Urinary bladder (tissue), 4 donors: ENCODE results near the gene GMDS. TPM values are rescaled to one million over a fixed set of nuclear protein-coding genes. Genes with fewer than 3 reads are reported as not detected.
A peak's percentile ranks its signal among the peaks of the same experiment; 100 is the strongest.

Experiments used
- DNase-seq: peaks from one replicate; pipeline ENCODE4 v3.0.0-alpha.2; 2015; ENCODE audit errors: extremely low spot score
- H3K27ac ChIP-seq: one replicate; pipeline ENCODE4 v1.5.1; 2013; ENCODE audit warnings: low read depth, mild to moderate bottlenecking, moderate library complexity
- H3K36me3 ChIP-seq: one replicate; pipeline ENCODE4 v1.6.1; 2013; ENCODE audit warnings: mild to moderate bottlenecking, moderate library complexity; ENCODE audit not compliant: insufficient read depth
- H3K4me1 ChIP-seq: one replicate; pipeline ENCODE4 v1.6.1; 2013; ENCODE audit warnings: mild to moderate bottlenecking, moderate library complexity; ENCODE audit not compliant: insufficient read depth
- H3K4me3 ChIP-seq: one replicate; pipeline ENCODE4 v1.5.1; 2013; ENCODE audit warnings: low read depth, low read length
- WGBS: extraction: QIAGEN DNeasy Blood & Tissue Kit; methylation state at CpG from one replicate; pipeline ENCODE4 v1.1.7; 2013; 5-methylcytosine and 5-hydroxymethylcytosine counted together
- polyA plus RNA-seq: library from polyadenylated mRNA; stranded (reverse); fragments of 200-250 nt; gene quantifications from one replicate; pipeline ENCODE4 v1.2.3, GENCODE V29; 2013
- total RNA-seq: library from RNA; depleted of rRNA; stranded (reverse); fragments of >200 nt; gene quantifications from one replicate; pipeline ENCODE4 v1.2.3, GENCODE V29; 2014
- donor health status: healthy with polysubstance abuse.
- donor health status: healthy.

Gene GMDS
- total and polyA plus RNA-seq, 2 donors, result 7.5 to 10.7 TPM

DNA sequence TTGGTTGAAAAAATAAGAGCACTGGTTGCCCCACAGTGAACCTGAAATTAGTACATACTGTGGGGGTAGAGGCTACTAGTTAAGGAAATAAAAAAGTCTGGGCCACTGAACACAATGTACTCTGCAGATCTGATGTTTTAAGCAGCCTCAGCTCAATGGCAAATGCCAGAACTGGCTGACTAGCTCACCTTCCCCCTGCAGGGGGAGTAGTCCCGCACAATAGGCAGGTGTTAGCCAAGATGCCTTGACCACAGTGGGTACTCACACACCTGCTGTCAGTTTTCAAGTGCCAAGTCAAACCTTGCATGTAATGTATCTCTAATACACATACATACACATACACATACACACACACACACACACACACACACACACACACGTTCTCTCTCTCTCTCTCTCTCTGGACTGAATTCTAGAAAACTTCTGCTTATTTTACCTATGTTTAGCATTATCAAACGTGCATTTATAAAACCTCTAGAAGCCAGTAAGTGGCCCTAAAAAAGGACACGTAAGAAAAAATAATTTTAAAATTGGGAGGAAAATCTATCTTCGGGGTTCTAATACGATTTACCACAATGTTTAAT, 36.1 kb downstream of the GMDS start:
- no peak for DNase-seq
- Histone ChIP-seq H3K36me3 (no peaks in the 10 kb centered on the region), H3K27ac (no peak overlapping the region), H3K4me3 (no peak overlapping the region), H3K4me1 (no peaks in the 10 kb centered on the region)
- WGBS, result 57% methylated on average over 6 of the region's 6 CpGs

DNA sequence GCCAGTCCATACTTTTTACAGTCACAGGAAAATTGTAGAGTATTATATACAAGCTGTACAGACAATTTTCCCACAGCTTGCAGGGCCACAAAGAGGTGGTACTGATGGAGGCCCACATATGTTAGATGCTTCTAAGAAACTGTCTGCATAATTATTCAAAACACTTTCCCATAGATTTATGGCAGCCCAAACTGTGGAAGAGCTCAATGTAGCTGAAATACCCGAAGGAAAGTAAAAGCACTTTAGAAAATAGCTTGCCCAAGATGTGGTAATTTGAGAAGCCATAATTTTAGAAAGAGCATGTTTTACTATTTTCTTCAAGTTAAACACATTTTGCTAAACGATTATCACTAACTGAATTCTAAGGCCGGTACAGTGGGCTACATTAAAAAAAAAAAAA, 36.9 kb downstream of the GMDS start:
- WGBS, result 72% methylated on average over 3 of the region's 3 CpGs
- H3K27ac ChIP-seq, result no peak overlapping the region
- no peaks in the 10 kb centered on the region for H3K4me1 ChIP-seq
- no peak overlapping the region for H3K4me3 ChIP-seq
- no peak for DNase-seq
- H3K36me3 ChIP-seq, result no peaks in the 10 kb centered on the region

DNA sequence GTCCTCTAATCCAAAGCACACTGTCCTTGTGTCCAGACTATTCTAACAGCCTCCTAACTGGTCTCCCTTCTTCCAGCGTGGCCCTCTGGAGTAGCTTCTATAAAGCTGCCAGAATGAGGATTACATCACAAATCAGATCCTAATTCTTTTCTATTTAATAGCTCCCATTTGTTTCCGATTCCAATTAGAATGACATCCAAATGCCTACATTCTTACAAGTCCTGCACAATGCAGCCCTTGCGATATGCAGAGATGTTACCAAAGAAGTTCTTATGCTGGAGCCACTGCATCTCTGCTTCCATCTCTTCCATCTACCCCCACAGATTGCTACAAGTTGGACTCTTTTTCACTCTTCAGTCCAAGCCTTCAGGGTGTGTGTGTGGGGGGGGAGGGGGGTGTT, 40.0 kb downstream of the GMDS start:
- WGBS, result 68% methylated on average over 3 of the region's 3 CpGs
- no peaks in the 10 kb centered on the region for H3K4me1 ChIP-seq
- no peaks in the 10 kb centered on the region for H3K36me3 ChIP-seq
- no peak overlapping the region for H3K4me3 ChIP-seq
- no peak for DNase-seq
- H3K27ac ChIP-seq, result no peak overlapping the region

DNA sequence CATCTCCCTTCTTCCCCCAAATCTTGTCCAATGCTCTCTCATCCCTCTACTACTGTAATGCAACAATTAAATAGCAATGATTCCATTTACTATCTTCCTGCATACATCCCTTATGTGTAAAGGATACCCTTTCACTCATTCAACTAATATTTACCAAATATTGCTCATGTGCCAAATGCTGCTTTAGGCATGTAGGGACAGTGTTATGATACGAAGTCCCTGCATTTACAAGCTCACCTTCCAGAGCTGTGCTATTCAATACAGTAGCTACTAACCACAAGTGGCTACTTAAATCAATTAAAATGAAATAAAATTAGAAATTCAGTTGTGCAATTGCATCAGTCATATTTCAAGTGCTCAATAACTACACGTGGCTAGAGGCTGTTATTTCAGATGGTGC, 41.1 kb downstream of the GMDS start:
- 73% methylated on average over 2 of the region's 2 CpGs for WGBS
- DNase-seq, result no peak

DNA sequence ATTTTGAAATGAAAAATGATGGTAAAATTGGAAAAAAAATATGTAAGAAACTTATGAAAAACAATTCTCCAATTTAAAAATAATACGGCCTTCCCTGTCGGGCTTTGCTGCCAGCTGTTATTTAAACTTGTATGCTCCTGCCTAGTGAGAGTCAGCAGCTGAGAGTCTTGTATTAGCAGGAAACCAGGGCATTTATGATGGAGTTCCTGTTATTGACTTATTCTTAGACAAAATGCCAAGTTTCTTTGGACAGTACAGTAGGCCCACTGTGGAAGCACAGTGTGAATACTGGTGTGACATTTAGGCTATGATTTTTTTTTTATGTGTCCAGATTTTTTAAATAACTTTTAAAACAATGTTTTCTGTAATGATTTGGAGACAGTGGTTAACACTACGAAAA, 42.1 kb downstream of the GMDS start:
- WGBS, result 78% methylated on average over 3 of the region's 3 CpGs
- no peak for DNase-seq
- no peak overlapping the region for H3K4me3 ChIP-seq
- no peak overlapping the region for H3K27ac ChIP-seq
- no peaks in the 10 kb centered on the region for H3K36me3 ChIP-seq
- no peaks in the 10 kb centered on the region for H3K4me1 ChIP-seq

More for the DNA sequence above, 41.1 kb downstream of the GMDS start:
- Histone ChIP-seq H3K4me1 (no peaks in the 10 kb centered on the region), H3K36me3 (no peaks in the 10 kb centered on the region), H3K4me3 (no peak overlapping the region), H3K27ac (no peak overlapping the region)

DNA sequence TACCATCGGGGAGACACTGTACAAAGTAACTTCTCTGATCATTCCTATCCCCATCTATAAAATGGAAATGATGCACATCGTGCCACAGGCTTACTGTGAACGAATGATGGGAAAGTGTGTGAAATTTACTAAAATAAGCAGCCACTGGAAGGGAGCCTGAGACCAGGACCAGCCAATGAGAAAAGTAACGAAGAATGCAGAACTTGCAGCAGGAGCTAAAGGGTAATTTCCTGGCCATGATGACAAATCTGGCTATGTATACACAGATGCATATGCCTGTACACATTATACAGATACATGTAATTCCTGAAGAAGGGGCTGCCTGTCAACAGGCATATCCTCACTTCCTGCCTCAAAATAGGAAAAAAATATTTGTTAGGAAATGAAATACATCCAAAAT, 47.4 kb downstream of the GMDS start:
- no peak for DNase-seq
- no peak overlapping the region for H3K4me3 ChIP-seq
- no peak overlapping the region for H3K27ac ChIP-seq
- H3K36me3 ChIP-seq, result no peaks in the 10 kb centered on the region
- 81% methylated on average over 4 of the region's 4 CpGs for WGBS
- H3K4me1 ChIP-seq, result no peaks in the 10 kb centered on the region

DNA sequence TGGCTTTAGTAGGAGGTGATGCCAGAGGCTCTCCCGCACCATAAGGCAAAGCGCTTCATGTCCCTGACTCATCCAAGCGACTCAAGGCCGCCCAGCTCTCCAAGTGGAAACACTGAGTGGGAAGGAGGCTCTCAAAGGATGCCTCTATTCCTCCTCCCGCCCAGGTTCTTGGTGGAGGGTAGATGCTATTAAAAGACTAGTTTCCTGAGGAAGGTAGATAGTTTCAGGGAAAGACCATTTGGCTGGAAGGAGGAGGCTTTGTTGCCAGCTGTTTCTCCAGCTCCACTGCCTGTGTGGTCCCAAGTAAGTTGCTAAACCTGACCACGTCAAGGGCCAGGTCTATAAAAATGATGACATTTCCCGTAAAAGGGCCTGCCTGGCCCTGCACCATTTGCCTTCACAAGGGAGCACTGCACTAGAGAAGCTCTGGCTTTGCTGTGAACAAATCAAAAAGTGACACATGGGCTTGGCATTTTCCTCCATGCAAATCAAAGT, 48.2 kb downstream of the GMDS start:
- peak; percentile 13 for DNase-seq
- Histone ChIP-seq H3K4me3 (no peak overlapping the region), H3K27ac (no peak overlapping the region), H3K4me1 (no peaks in the 10 kb centered on the region), H3K36me3 (no peaks in the 10 kb centered on the region)
- 69% methylated on average over 7 of the region's 7 CpGs for WGBS

DNA sequence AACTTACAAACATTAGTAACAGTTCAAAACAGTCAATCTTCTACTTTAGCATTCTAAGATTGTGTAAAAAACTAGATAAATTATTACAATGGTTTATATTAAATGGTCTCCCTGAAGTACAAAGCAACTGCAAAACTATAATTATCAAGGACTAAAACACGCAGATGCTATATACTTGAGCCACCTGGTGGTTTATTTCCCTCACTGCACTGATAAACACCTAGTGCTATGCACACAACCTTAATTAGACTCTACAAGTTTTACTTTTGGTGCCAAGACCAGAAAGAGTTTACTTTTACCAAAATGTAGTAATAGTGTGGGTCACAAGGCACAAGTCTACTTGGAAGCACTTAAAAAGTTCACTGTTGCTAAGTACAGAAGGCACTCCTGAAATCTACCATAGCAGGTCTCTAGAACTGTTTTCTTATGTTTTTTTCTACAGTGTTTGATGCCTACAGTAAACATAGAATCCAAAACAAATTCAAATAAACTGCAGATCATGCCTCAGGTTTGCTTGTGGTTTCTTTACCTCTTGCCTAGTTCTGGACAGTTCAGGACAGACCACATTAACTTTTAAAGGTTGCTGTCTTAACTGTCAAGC, 49.2 kb downstream of the GMDS start:
- peak; percentile 15 for DNase-seq
- WGBS, result 19% methylated on average over 1 of the region's 1 CpG
- no peak overlapping the region for H3K4me3 ChIP-seq

DNA sequence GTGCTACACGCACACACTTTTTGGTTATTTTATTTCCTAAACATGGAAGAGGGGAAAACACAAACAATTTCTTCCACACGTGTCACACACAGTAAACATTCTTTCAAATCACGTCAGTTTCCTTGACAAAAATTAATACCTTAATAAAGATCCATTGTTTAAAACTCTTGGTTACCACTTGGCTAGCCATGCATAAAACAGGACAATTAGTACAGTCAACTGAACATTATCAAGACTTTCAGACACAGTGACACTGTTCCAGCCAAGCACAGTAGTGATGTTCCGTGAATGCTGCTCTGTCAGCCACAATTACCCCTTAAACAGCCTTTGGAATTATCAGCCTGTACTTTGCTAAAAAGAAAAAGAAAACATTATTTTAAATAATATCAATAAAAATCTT, 50.8 kb downstream of the GMDS start:
- no peaks in the 10 kb centered on the region for H3K36me3 ChIP-seq
- H3K27ac ChIP-seq, result no peak overlapping the region
- H3K4me1 ChIP-seq, result no peaks in the 10 kb centered on the region
- H3K4me3 ChIP-seq, result no peak overlapping the region
- no peak for DNase-seq
- 91% methylated on average over 4 of the region's 4 CpGs for WGBS

More for the DNA sequence above, 49.2 kb downstream of the GMDS start:
- Histone ChIP-seq H3K36me3 (no peaks in the 10 kb centered on the region), H3K4me1 (no peaks in the 10 kb centered on the region), H3K27ac (no peak overlapping the region)

DNA sequence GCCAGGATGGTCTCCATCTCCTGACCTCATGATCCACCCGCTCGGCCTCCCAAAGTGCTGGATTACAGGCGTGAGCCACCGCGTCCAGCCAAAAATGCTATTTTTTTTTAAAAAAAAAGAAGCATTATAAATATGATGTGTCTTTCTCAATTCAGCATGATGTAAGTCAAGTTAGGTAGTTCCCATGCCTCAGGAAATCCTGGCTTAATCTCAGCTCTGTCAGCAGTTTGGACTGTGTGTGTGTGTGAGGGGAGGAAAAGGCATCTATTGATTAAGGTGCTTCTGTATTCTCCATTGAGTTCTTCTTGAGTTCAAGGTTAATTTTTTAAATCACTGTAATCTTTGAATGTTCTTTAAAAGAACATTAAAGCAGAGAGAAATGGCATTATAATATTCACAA, 51.5 kb downstream of the GMDS start:
- Histone ChIP-seq H3K4me3 (no peak overlapping the region), H3K4me1 (no peaks in the 10 kb centered on the region), H3K27ac (no peak overlapping the region), H3K36me3 (no peaks in the 10 kb centered on the region)
- DNase-seq, result no peak
- 89% methylated on average over 5 of the region's 5 CpGs for WGBS

DNA sequence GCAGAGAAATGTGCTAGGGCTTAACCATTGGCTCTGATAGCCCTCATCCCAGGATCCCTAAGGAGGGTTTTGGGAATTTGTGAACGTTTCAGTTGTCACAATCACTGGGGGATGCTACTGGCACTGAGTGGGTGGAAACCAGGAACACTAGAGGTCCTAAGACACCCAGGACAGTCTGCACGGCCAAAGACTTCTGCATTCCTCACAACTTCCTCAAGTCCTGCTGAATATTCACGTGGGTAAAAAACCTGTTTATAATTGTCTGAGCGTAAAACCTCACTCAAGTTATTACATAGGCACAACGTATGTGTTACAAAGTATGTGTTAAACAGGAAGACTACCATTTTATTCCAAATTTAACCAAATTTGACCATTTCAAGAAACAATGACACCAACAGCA, 52.4 kb downstream of the GMDS start:
- H3K4me3 ChIP-seq, result no peak overlapping the region
- DNase-seq, result no peak
- no peaks in the 10 kb centered on the region for H3K4me1 ChIP-seq
- H3K27ac ChIP-seq, result no peak overlapping the region
- no peaks in the 10 kb centered on the region for H3K36me3 ChIP-seq
- WGBS, result 86% methylated on average over 5 of the region's 5 CpGs

DNA sequence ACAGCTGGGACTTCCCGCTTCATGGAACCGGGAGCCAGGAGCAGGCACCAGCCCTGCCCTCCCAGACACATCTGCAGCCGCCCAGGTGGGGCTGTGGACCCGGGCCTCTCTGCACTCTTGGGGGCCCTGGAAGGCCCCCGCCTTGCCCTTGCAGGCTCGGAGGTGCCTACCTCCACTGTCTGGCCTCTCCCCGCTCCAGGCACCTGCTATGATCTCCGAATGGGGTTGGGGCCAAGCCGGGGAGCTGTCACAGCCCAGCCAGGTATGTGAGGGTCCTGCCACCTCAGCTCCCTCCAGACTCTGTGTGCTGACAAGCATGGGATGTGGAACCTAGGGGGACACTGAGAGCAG, 54.0 kb downstream of the GMDS start:
- WGBS, result 98% methylated on average over 9 of the region's 9 CpGs
- H3K36me3 ChIP-seq, result no peaks in the 10 kb centered on the region
- no peak for DNase-seq
- no peak overlapping the region for H3K27ac ChIP-seq
- no peaks in the 10 kb centered on the region for H3K4me1 ChIP-seq
- H3K4me3 ChIP-seq, result no peak overlapping the region

DNA sequence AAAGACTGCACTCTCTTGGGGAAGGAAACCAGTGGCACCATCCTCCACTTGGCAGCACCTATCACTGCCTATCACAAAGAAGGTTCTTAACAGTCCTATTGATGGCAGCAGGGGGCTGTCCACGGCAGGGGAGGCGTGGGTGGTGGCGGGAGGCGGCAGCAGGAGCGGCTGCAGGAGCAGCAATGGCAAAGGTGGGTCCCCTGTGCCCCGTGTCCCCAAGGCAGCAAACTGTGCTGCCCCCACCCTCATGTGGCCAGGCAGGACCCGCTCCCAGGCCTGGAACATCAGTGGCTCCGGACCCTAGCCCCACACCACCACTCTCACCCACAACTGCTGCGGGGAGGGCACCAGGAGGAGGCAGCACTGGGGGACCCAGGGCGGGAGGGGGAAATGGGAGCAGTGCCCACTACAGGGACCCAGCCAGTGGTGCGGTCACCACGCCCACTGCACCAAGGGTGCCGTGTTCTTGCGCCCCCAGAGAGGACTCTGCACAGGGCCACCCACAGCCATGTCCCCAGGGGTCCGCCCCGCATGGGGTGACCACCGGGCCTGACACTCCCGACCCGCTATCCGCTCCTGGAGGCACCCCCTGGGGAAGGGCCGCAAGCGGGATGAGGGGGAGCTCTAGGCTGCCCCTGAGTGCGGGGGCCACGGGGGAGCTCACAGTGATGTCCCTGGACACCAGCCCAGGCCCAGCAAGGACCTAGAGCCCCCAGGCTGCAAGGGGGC, 54.6 kb downstream of the GMDS start:
- no peak overlapping the region for H3K4me3 ChIP-seq
- whole genome bisulfite sequencing, result 95% methylated on average over 24 of the region's 24 CpGs
- no peaks in the 10 kb centered on the region for H3K4me1 ChIP-seq
- H3K36me3 ChIP-seq, result no peaks in the 10 kb centered on the region
- no peak for DNase-seq
- no peak overlapping the region for H3K27ac ChIP-seq

DNA sequence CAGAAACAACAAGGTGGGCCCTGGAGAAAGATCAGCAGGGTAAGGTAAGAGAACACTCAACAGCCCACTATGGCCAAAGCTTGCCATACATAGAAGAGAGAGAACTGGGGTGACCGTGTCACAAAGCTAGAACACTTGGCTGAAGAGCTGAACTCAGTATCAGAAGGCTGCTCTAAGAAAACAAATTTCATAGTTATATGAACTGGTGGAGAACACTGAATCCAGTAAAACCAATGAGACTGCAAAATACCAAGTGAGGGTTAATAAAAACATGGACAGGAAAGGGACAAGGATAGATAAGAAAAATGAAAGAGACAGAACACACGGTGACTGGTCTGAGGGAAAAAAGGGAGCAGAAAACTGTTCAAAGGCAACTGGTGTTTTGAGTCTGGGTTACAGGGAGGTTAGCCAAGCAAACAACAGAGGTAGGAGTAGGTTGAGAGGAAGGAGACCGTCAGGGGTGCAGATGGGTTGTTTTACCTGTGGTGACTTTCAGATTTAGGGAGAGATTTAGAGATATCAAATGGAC, 56.5 kb downstream of the GMDS start:
- no peak overlapping the region for H3K4me3 ChIP-seq
- no peak for DNase-seq
- 65% methylated on average over 3 of the region's 3 CpGs for WGBS
- no peaks in the 10 kb centered on the region for H3K36me3 ChIP-seq
- no peak overlapping the region for H3K27ac ChIP-seq
- no peaks in the 10 kb centered on the region for H3K4me1 ChIP-seq
